CD4-positive, alpha-beta T cell treated with Interleukin-2 at 100 ng/mL for 4 hours (primary cell): ENCODE measurements around the gene LRRC42.

Experiments
- DNase-seq: peaks from one replicate; pipeline ENCODE4 v3.0.0-alpha.2; 2020; ENCODE audit warnings: low spot score

Gene LRRC42

DNA sequence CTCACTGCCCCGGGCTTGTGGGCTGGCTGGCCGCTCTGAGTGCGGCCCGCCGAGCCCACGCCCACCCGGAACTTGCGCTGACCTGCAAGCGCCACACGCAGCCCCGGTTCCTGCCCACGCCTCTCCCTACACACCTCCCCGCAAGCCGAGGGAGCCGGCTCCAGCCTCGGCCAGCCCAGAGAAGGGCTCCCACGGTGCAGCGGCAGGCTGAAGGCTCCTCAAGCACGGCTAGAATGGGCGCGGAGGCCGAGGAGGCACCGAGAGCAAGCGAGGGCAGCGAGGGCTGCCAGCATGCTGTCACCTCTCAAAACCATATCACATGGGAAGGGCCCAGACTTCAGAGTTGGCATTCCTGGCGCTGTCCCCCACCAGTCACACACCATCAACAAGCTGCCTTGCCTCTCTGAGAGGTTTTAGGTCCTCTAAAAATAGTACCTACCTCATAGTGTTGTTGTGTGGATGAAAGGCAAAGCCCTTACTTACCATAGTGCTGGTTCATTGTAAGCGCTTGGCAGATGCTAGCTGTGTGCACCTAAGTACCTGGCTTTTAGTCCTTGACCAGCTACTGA, 58.4 kb downstream of the LRRC42 start:
- no peak for DNase-seq

DNA sequence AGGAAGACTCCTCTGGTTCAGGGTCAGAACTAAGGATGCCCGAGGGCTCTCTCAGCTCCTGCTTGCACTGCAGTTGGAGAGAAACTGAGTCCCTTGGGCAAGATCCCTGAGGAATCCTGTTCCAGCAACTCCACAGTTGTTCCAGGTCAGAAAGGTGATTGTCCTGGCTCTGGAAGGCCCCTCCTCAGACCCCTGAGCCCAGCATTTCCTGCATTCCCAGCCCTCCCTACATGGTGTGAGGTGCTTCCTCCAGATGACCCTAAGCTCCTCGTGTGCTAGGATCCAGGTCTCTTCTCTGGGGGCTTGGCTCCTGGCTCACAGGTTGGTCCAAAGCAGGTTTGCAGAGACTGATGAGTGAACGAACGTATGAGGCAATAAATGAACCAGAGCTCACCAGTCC, 60.4 kb downstream of the LRRC42 start:
- no peak for DNase-seq

DNA sequence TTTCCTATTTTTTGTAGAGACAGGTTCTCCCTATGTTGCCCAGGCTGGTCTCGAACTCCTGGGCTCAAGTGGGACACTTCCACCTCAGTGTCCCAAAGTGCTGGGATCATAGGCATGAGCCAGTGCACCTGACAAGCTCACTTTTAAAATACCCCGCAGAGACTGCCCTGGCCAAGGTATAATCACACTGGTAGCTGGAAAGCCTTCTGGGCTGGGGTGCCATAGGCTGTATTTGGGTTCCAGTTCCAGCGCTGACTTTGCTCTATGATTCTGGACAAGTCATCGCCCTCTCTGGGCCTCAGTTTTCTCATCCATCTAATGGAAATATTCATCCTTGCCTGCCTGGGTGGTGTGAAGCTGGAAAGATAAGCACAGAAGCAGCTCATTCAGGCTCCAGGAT, 61.5 kb downstream of the LRRC42 start:
- no peak for DNase-seq

DNA sequence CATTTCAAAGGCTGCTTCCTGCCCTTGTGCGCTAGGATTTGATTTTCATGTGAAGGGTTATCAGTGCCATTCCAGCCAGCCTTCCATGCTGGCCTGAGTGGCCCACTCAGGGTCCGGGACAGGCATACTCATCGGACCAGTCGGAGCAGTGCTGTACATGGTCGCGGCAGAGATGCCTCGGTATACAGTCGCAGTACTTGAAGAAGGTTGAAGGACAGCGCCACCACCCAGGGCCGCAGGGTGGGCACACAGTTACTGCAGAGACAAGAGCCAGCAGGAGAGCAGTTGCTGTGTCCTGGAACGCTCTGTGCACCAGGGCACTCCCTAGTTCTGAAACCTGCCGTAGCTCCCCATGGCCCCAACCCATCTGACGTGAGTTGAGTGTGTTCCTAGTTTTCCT, 62.7 kb downstream of the LRRC42 start:
- DNase-seq: no peak

DNA sequence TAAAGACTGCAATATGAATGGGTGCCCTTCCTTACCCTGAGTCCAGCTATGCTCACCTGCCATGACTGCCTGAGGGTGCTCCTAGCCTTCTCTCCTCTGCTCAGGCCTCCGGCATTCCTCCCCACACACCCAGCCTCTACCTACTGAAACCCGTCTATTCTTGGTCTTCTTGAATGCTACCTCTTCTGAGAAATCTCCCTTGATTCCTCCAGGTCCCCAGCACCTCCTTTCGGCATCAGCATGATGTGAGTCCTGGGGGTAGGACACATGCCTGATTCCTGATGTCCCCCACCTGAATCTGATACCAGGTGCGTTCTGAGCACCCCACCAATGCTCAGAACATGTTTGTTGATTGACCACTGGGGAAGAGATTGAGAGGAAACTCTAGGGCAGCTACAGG, 63.3 kb downstream of the LRRC42 start:
- DNase-seq: no peak

DNA sequence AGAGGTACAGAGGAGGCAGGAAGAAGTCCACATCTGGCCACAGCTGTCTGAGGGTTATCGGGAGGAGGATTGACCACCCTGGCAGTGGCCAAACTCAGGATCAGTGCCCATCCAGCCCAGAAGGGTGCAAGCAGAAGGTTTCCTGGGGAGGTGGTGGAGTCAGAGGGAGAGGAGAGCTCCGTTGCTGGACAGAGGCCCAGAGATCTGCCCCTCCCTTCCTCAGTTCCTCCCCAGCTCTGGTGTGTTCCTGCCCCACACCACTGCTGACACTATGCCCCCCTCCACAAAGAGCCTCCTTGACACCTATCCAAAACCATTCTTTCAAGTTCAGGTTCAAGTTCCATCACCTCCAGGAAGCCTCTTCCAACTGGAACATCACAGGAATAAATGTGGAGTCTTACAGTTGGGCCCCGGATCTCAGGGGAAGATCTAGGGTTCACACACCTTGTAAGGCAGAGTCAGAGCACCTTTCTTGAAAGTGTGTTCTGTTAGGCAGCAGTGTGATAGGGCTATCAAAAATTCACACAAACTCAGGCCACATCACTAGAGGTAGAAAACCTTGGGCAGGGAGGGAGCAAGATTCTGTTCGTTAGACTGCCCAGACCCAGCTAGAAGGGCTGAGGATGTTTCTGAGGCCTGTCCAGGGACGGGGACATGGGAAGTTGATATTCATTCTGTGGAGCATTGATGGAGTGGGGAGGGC, 64.4 kb downstream of the LRRC42 start:
- no peak for DNase-seq

DNA sequence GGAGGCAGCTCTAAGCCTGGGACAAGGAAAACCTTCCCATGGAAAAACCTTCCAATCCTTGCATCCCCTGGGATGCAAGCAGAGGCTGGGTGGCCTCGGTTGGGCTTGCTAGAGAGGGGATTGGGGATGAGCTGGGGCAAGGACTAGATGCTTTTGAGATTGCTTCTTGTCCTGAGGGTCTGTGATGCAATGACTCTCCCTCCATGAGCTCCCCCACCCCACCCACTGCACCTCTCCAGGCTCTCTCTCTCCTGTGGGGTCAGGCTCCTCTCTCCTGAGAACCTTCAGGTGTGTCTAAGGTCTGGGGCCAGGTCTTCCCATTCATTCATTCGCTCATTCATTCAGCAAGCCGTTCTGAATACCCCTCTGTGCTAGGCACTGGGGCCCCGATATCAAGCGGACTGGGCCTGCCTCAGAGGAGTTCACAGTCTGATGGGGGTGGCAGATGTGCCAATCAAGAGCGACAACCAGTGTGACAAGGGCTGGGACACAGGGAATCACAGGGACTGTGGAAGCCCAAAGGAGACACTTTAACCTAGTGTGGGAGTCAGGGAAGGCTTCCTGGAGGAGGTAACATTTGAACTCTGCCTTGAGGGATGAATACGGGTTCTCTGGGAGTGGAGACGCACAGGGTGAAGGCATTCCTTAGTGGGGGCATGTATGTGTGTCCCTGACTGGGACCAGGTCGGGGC, 65.3 kb downstream of the LRRC42 start:
- DNase-seq: no peak

DNA sequence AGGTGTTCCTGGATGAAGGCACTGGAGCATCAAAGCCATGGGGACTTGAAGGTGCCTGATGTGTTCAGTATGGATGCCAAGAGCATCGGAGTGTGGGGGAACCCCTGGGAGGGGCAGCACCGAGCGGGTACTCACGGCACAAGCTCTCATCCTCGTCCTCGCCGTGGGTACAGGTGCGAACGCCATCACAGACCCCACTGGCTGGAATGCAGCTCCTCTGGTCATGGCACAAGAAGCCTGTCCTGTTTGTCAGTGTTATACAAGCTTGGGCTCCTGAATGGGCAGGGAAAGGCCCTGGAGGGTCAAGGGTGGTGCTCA, 65.8 kb downstream of the LRRC42 start:
- DNase-seq: no peak

DNA sequence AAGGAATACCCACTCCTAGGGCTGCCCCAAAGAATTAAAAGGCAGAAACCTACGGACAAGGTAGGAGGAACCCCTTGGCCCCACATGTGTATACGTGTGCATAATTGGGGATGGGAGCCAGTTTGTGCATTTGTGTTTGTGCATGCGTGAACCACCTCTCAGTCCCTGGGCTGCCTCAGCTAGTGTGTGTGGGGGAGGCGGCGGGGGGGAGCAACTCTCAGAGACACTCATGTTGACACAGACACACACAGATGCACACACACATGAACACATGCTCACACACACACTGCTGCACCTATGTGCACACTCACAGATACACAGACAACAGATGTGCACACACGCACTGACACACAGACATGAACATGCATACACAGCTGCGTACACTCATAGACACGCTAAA, 66.7 kb downstream of the LRRC42 start:
- no peak for DNase-seq

DNA sequence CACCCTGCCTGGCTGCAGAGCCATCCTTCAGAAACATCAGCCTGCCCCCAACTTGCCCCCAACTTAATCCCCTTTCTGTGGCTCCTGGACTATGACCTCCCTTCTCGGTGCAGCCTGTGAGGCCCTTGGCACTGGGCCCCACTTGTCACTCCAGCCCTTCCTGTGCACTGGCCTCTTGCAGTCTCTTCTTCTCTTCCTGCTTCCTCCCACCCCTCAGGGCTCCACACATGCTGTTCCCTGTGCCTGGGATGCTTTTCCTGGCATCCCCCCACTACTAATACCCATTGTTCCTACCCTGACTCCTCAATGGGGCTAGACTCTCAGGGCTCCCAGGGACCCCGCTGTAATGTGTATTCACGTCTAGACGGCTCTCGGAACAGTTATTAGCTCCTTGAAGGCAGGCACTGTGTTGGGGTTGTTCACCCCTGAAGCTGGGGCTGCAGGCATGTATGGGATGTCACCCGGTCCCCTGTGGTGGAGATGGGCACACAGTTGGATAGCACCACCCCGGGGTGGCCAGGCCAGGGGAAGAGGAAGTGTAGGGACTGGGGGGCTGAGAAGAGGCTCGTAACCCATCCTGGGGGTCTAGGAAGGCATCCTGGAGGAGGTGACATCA, 67.4 kb downstream of the LRRC42 start:
- DNase-seq: no peak

DNA sequence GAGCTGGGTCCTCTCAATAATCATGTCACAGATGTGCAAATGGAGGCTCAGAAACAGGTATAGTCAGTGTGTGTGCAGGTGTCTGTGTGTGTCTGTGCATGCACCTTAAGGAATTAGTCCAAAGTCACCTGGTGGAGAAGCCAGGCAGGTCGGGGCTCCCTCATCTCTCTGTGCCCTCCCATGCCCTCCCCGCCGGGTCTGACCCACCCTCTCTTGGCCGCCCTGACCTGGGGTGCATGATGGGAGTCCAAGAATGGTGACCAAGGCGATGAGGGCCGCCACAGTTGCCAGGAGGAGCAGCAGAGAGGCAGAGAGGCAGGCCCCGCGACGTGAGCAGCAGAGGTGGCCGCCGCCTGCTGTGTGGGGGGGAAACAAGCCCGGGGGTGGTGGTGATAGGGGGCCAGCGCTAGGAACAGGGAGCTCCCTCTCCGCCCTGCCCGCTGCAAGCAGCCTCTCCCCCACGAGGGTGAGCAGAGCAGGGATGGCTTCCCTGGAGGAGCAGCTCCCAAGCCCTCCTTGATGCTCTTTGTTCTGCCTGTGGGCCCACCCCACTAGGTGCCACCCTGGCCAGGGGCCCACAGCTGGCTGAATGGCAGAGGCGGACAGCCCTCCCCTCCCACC, 68.0 kb downstream of the LRRC42 start:
- DNase-seq: no peak

DNA sequence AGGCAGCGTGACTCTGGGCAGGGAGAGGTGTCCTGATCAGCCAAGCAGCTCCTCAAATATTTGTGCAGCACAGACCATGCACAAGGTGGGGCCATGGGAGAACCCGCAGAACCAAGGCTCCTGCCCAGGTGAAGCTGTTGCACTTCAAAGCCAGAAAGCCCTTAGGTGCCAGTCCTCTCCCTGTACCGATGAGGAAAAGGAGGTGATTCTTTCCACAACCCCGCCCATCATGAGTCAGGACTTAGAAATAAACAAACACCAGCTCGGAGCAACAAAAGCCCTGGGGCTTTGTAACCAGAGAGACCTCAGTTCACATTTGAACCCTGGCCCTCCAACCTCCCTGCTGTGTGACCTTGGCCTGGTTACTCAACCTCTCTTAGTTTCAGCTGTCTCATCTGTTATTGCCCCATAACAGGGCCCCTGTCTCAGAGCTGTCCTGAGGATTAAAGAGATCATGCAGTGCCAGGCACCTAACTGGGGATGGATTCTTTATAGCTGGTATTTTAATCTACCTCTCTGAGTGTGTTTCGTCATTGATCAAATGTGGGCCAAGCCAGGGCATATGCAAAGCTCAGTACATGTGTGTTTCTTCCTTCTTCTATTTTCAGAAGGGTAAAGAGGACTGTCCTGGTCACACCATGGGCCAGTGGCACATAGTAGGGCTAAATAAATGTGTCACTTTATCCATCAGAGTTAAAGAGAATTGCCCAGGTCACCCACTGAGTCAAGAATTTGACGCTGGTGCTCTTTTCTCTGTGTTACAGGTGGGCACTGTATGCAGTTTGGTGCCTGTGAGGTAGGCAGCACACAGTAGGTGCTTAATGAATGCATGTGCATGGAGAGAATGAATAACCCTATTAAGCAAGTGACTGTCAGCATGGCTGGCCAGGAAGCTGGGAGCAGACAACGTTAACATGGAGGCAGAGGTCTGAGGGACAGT, 70.5 kb downstream of the LRRC42 start:
- DNase-seq: no peak
